MM.1S (cell line): ENCODE measurements around the gene MRPL1.

ENCODE experiments used
- DNase-seq: peaks from one replicate; pipeline ENCODE4 v3.0.0-alpha.2; 2015
- H2AFZ ChIP-seq: fragments of 300-600 bp; sonication (generic); 2 replicates; pipeline ENCODE4 v1.6.0; 2016; ENCODE audit warnings: antibody characterized with exemption, low read length
- H3F3A ChIP-seq: fragments of 300-600 bp; sonication (generic); 2 replicates; pipeline ENCODE4 v1.6.1; 2016; ENCODE audit warnings: mild to moderate bottlenecking, antibody characterized with exemption, low read length, moderate library complexity, mixed read lengths; ENCODE audit not compliant: insufficient read depth
- H3K27ac ChIP-seq: fragments of 300-600 bp; sonication (generic); 2 replicates; pipeline ENCODE4 v1.5.1; 2016; ENCODE audit warnings: mild to moderate bottlenecking, low read length
- H3K27me3 ChIP-seq: fragments of 300-600 bp; sonication (generic); replicated peaks from 2 replicates; pipeline ENCODE4 v1.6.0; 2016; ENCODE audit warnings: low read length; ENCODE audit not compliant: insufficient read depth
- H3K36me3 ChIP-seq: fragments of 300-600 bp; sonication (generic); replicated peaks from 2 replicates; pipeline ENCODE4 v1.6.1; 2016; ENCODE audit warnings: mild to moderate bottlenecking, low read length, mixed read lengths; ENCODE audit not compliant: insufficient read depth
- H3K4me1 ChIP-seq: fragments of 300-600 bp; sonication (generic); 2 replicates; pipeline ENCODE4 v1.6.1; 2016; ENCODE audit warnings: low read length, mixed read lengths
- H3K4me2 ChIP-seq: fragments of 300-600 bp; sonication (generic); 2 replicates; pipeline ENCODE4 v1.6.0; 2016; ENCODE audit warnings: low read depth, low read length
- H3K4me3 ChIP-seq: fragments of 300-600 bp; sonication (generic); 2 replicates; pipeline ENCODE4 v1.5.1; 2016; ENCODE audit warnings: low read length, mixed read lengths
- H3K79me2 ChIP-seq: fragments of 300-600 bp; sonication (generic); 2 replicates; pipeline ENCODE4 v1.6.1; 2016; ENCODE audit warnings: mixed run types, low read length, mixed read lengths
- H3K9ac ChIP-seq: fragments of 300-600 bp; sonication (generic); 2 replicates; pipeline ENCODE4 v1.6.1; 2016; ENCODE audit warnings: low read length, mixed read lengths
- H3K9me2 ChIP-seq: fragments of 300-600 bp; sonication (generic); replicated peaks from 2 replicates; pipeline ENCODE4 v1.6.1; 2016; ENCODE audit warnings: mild to moderate bottlenecking, low read length, mixed read lengths; ENCODE audit not compliant: insufficient read depth
- H3K9me3 ChIP-seq: fragments of 300-600 bp; sonication (generic); replicated peaks from 2 replicates; pipeline ENCODE4 v1.6.1; 2016; ENCODE audit warnings: mild to moderate bottlenecking, low read length, mixed read lengths; ENCODE audit not compliant: insufficient read depth
- H4K20me1 ChIP-seq: fragments of 300-600 bp; sonication (generic); 2 replicates; pipeline ENCODE4 v1.6.1; 2016; ENCODE audit warnings: mild to moderate bottlenecking, low read length, moderate library complexity, mixed read lengths; ENCODE audit not compliant: insufficient read depth
- CTCF ChIP-seq: fragments of 300-600 bp; sonication (generic); IDR thresholded peaks from 2 replicates; pipeline ENCODE4 v1.5.1; 2016; ENCODE audit warnings: antibody characterized with exemption, low read length, mixed read lengths
- EZH2 ChIP-seq: fragments of 300-600 bp; sonication (generic); optimal IDR thresholded peaks from 2 replicates; pipeline ENCODE3; 2017; ENCODE audit warnings: low read depth, mild to moderate bottlenecking, antibody characterized with exemption, low read length, mixed read lengths
- EZH2phosphoT487 ChIP-seq: fragments of 300-600 bp; sonication (generic); IDR thresholded peaks from 2 replicates; pipeline ENCODE4 v1.6.1; 2018; ENCODE audit warnings: antibody characterized with exemption, low read length

MRPL1 gene

DNA sequence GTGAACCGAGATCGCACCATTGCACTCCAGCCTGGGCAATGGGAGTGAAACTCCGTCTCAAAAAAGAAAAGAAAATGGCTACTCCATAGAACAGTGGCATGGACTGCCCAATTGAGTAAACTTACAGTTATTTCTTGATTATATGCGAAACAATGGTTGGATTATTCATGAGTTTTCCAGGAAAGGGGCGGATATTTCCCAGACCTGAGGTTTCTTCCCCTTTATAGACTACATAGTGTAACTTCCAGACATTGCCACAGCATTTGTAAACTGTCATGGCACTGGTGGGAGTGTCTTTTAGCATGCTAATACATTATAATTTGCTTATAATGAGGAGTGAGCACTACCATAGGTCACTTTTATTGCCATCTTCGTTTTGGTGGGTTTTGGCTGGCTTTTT, 14.1 kb upstream of the MRPL1 start:
- no peak for DNase-seq

GRCh38 chr4:77849278-77849965, 13.2 kb upstream of the MRPL1 start:
- Histone ChIP-seq H3K4me2 (no peak overlapping the region), H3K9me3 (no peaks in the 10 kb centered on the region), H3K27me3 (no peaks in the 10 kb centered on the region), H3K79me2 (no peaks in the 10 kb centered on the region), H2AFZ (no peak overlapping the region), H3K9ac (no peak overlapping the region), H3K4me3 (no peak overlapping the region), H3F3A (no peaks in the 10 kb centered on the region), H3K9me2 (no peaks in the 10 kb centered on the region), H3K4me1 (no peaks in the 10 kb centered on the region), H3K27ac (no peak overlapping the region), H4K20me1 (no peaks in the 10 kb centered on the region), H3K36me3 (no peaks in the 10 kb centered on the region)
- no peak for TF ChIP-seq EZH2
- no peak for TF ChIP-seq CTCF
- TF ChIP-seq EZH2phosphoT487, result no peak
- no peak for DNase-seq

More for the DNA sequence above, 14.1 kb upstream of the MRPL1 start:
- H3K36me3 ChIP-seq, result no peaks in the 10 kb centered on the region
- no peak overlapping the region for H3K27ac ChIP-seq
- H2AFZ ChIP-seq, result no peak overlapping the region
- no peaks in the 10 kb centered on the region for H3K79me2 ChIP-seq
- H3K9me3 ChIP-seq, result no peaks in the 10 kb centered on the region
- TF ChIP-seq CTCF, result no peak
- no peaks in the 10 kb centered on the region for H4K20me1 ChIP-seq
- H3F3A ChIP-seq, result no peaks in the 10 kb centered on the region
- no peak overlapping the region for H3K9ac ChIP-seq
- no peak overlapping the region for H3K4me3 ChIP-seq
- no peaks in the 10 kb centered on the region for H3K4me1 ChIP-seq
- no peaks in the 10 kb centered on the region for H3K27me3 ChIP-seq
- H3K4me2 ChIP-seq, result no peak overlapping the region
- H3K9me2 ChIP-seq, result no peaks in the 10 kb centered on the region

- no peak overlapping the region for H2AFZ ChIP-seq
These were observed 9.6 kb upstream of the MRPL1 start for GRCh38 chr4:77852892-77853495.

More at GRCh38 chr4:77852892-77853495, 9.6 kb upstream of the MRPL1 start:
- Histone ChIP-seq H4K20me1 (no peaks in the 10 kb centered on the region), H3K27me3 (no peaks in the 10 kb centered on the region), H3K4me2 (no peak overlapping the region), H3F3A (no peaks in the 10 kb centered on the region), H3K36me3 (no peaks in the 10 kb centered on the region), H3K9ac (no peak overlapping the region), H3K4me3 (no peak overlapping the region), H3K27ac (no peak overlapping the region), H3K9me3 (no peaks in the 10 kb centered on the region), H3K4me1 (peaks cover 6% of the 10 kb centered on the region; the same call in 1 of the 2 replicates), H3K79me2 (no peaks in the 10 kb centered on the region), H3K9me2 (no peaks in the 10 kb centered on the region)
- TF ChIP-seq EZH2 (no peak), EZH2phosphoT487 (no peak), CTCF (no peak)
- no peak for DNase-seq
